DMS114 treated with DMSO at 0.1 percent for 48 hours (cell line): ENCODE results near the gene MTMR12.

Source experiments
- DNase-seq: peaks from one replicate; lab custom pipeline; 2025; ENCODE audit not compliant: unreplicated experiment; lab: John Stamatoyannopoulos, UW

The MTMR12 gene

DNA sequence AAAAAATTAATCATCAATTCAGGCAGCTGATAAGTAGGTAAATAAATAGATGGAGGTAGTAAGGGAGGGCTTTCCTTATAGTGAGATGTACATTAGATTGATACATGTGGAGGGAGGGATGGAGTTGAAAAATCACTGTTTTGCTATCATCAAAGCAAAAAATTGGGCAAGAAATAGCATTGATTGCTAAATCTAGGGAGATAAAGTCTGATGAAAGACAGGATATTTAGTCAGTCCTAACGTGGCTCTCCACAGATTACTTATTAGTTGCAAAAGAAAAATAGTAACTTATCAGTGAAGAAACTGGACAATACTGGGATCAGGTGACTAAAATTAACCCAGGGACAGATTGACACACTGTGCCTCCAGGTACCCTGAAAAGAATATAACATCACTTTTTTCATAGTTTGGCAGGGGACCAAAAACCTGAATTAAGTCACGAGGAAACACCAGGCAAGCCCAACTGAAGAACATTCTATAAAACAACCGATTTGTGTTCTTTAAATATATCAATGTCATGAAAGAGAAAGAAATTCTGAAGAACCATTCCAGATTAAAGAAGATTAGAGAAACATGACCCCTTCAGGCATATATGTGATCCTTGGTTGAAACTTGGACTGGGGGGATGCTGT lies 111.5 kb downstream of the MTMR12 start:
- no peak for DNase-seq

DNA sequence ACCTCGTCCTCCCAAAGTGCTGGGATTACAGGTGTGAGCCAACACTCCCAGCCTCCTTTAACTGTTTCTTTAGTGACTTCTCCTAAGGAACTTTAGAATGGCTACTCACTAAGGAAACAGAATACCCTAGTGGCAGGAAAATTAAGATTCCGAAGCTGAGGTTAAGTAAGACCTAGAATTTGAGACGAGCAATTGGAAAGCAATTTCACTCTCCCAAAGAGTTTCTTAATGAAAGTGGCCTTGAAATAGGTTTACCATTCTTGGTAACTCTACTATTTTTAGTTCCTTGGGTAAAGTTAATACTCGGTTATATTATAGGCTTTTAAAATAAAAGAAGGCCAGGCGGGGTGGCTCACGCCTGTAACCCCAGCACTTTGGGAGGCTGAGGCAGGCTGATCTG lies 115.7 kb downstream of the MTMR12 start:
- no peak for DNase-seq

DNA sequence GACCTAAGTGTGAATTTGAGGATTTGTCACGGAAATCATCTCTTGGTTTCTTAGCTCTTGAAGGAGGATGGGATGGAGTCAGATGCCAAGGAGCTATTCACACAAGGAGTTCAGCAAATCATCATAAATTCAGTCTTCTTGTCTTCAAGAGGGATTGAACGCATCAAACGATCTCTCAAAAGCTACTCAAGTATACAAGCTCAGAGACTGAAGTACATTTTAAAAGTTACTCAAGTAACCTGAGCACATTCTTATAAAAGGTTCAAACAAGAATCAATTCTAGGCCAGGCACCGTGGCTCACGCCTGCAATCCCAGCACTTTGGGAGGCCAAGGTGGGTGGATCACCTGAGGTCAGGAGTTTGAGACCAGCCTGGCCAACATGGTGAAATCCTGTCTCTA lies 117.5 kb downstream of the MTMR12 start:
- no peak for DNase-seq

DNA sequence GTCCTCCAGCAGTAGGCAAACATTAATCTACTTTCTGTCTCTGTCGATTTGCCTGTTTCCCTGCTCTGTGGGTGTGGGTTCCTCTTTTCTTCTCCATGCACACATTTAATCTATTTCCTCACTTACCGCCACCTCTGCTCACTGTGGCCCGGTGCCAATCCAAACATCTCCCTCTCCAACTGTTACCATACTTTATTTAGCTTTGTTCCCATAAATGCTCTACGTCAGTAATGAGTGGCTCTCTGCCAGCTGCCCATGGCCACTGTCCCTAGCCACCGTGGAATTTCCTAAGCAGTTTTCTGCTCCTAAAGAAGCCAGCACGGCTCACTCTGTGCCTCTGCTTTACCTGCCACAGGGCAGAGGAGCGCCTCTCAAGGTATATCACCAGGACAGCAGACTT lies 119.1 kb downstream of the MTMR12 start:
- no peak for DNase-seq

DNA sequence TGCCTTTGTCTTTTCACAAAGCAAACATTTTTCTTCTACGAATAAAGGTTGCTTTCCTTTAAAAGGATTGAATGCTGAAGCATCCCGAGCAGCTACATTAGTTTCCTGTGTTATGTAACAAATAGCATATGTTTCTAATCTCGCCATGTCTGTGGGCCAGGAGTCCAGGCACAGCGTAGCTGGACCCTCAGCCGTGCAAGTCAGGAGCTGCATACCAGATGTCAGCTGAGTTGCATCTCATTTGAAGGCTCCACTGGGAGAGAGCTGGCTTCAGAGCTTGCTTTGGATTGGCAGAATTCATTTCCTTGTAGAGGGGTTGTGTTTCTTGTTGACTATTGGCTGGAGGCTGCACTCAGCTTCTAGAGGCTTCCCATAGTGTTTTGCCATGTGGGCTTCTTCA lies 122.6 kb downstream of the MTMR12 start:
- DNase-seq = no peak

DNA sequence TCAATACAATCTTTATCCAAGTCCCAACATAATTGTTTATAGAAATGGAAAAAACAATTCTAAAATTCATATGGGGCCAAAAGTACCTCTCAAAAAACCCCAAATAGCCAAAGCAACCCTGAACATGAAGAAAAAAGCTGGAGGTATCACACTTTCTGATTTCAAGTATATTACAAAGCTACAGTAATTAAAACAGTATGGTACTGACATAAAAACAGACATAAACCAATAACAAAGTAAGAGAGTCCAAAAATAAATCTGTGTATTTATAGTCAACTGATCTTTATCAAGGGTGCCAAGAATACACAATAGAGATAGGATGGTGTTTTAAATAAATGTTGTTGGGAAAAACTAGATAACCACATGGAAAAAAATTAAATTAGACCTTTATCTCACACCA lies 125.1 kb downstream of the MTMR12 start:
- DNase-seq = no peak

DNA sequence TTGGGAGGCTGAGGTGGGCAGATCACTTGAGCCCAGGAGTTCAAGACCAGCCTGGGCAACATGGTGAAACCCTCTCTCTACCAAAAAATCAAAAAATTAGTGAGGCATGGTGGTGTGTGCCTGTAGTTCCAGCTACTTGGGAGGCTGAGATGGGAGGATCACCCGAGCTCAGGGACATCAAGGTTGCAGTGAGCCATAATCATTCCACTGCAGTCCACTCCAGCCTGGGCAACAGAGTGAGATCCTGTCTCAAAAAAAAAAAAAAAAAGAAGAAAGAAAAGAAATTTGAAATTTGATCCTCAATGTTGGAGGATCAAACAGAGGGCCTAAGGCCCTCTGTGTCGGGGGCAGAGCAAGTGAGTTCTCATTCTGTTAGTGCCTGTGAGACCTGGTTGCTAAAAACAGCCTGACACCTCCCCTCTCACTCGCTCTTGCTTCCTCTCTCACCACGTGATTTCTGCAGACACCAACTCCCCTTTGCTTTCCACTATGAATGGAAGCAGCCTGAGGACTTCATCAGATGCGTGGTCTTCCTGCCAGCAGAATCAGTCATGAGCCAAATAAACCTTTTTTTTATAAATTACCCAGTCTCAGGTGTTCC lies 130.2 kb downstream of the MTMR12 start:
- no peak for DNase-seq
